H9 (cell line): Measurements from ENCODE around the gene SDR39U1. TPM values are rescaled to one million over a fixed set of nuclear protein-coding genes. Genes with fewer than 3 reads are reported as not detected.

Source experiments
- DNase-seq: peaks from one replicate; pipeline ENCODE4 v3.0.0-alpha.2; 2017
- H2AFZ ChIP-seq: one replicate; pipeline ENCODE4 v1.6.1; 2013; ENCODE audit warnings: mild to moderate bottlenecking, low read length, control low read depth, moderate library complexity
- H2AK5ac ChIP-seq: 2 replicates; pipeline ENCODE4 v1.6.1; 2013; ENCODE audit warnings: low read length, control low read depth, mixed read lengths; ENCODE audit not compliant: insufficient read length
- H2BK120ac ChIP-seq: one replicate; pipeline ENCODE4 v1.6.1; 2013; ENCODE audit warnings: low read depth, mild to moderate bottlenecking, low read length, control low read depth, inconsistent platforms; ENCODE audit not compliant: poor library complexity, severe bottlenecking
- H2BK12ac ChIP-seq: 2 replicates; pipeline ENCODE4 v1.6.1; 2013; ENCODE audit warnings: low read length, control low read depth, mixed read lengths, low read depth; ENCODE audit not compliant: insufficient read length
- H2BK15ac ChIP-seq: 2 replicates; pipeline ENCODE4 v1.6.1; 2013; ENCODE audit warnings: low read depth, low read length, control low read depth
- H2BK20ac ChIP-seq: one replicate; pipeline ENCODE4 v1.6.1; 2013; ENCODE audit warnings: low read depth, mild to moderate bottlenecking, low read length, control low read depth, inconsistent platforms; ENCODE audit not compliant: poor library complexity, severe bottlenecking
- H2BK5ac ChIP-seq: 2 replicates; pipeline ENCODE4 v1.6.1; 2013; ENCODE audit warnings: low read length, control low read depth, mixed read lengths; ENCODE audit not compliant: insufficient read length
- H3K14ac ChIP-seq: 2 replicates; pipeline ENCODE4 v1.6.1; 2013; ENCODE audit warnings: low read length, control low read depth; ENCODE audit not compliant: insufficient read depth
- H3K18ac ChIP-seq: 2 replicates; pipeline ENCODE4 v1.6.1; 2013; ENCODE audit warnings: low read depth, mild to moderate bottlenecking, mixed read lengths, low read length, control low read depth; ENCODE audit not compliant: insufficient read length
- H3K23ac ChIP-seq: 2 replicates; pipeline ENCODE4 v1.6.1; 2013; ENCODE audit warnings: low read length, control low read depth, mixed read lengths, low read depth; ENCODE audit not compliant: insufficient read length
- H3K23me2 ChIP-seq: 2 replicates; pipeline ENCODE4 v1.6.1; 2013; ENCODE audit warnings: low read depth, mild to moderate bottlenecking, mixed read lengths, low read length, control low read depth; ENCODE audit not compliant: insufficient read length, poor library complexity, severe bottlenecking
- H3K27ac ChIP-seq: 2 replicates; pipeline ENCODE4 v1.5.1; 2013; ENCODE audit warnings: low read length, control low read depth, mixed read lengths, low read depth; ENCODE audit not compliant: insufficient read length
- H3K27me3 ChIP-seq: 2 replicates; pipeline ENCODE4 v1.6.1; 2013; ENCODE audit warnings: low read length, control low read depth, inconsistent platforms; ENCODE audit not compliant: insufficient read depth
- H3K4ac ChIP-seq: 2 replicates; pipeline ENCODE4 v1.6.1; 2013; ENCODE audit warnings: low read depth, mild to moderate bottlenecking, control low read depth, inconsistent platforms, low read length, moderate library complexity
- H3K4me1 ChIP-seq: 2 replicates; pipeline ENCODE4 v1.6.1; 2013; ENCODE audit warnings: low read length, control low read depth, inconsistent platforms; ENCODE audit not compliant: insufficient read depth
- H3K4me2 ChIP-seq: 2 replicates; pipeline ENCODE4 v1.6.1; 2013; ENCODE audit warnings: low read length, control low read depth, mixed read lengths; ENCODE audit not compliant: insufficient read length, insufficient read depth
- H3K56ac ChIP-seq: 2 replicates; pipeline ENCODE4 v1.6.1; 2013; ENCODE audit warnings: low read depth, mild to moderate bottlenecking, mixed read lengths, low read length, control low read depth; ENCODE audit not compliant: insufficient read length
- H3K79me1 ChIP-seq: 2 replicates; pipeline ENCODE4 v1.6.1; 2013; ENCODE audit warnings: low read depth, mild to moderate bottlenecking, moderate library complexity, low read length, control low read depth, inconsistent platforms; ENCODE audit not compliant: insufficient read depth, poor library complexity, severe bottlenecking
- H3K79me2 ChIP-seq: 2 replicates; pipeline ENCODE4 v1.6.1; 2013; ENCODE audit warnings: low read length, control low read depth, inconsistent platforms; ENCODE audit not compliant: insufficient read depth
- H3K9ac ChIP-seq: 2 replicates; pipeline ENCODE4 v1.6.1; 2013; ENCODE audit warnings: low read length, control low read depth, mixed read lengths; ENCODE audit not compliant: insufficient read length; ENCODE audit errors: extremely low read depth
- H3K9me3 ChIP-seq: one replicate; pipeline ENCODE4 v1.6.1; 2013; ENCODE audit warnings: low read depth, low read length, inconsistent platforms; ENCODE audit not compliant: control insufficient read depth
- H3T11ph ChIP-seq: one replicate; pipeline ENCODE4 v1.6.1; 2013; ENCODE audit warnings: mild to moderate bottlenecking, low read length, control low read depth, inconsistent platforms
- H4K20me1 ChIP-seq: one replicate; pipeline ENCODE4 v1.6.1; 2013; ENCODE audit not compliant: control insufficient read depth, insufficient read length, insufficient read depth
- H4K5ac ChIP-seq: 2 replicates; pipeline ENCODE4 v1.6.1; 2013; ENCODE audit warnings: low read depth, mild to moderate bottlenecking, mixed read lengths, low read length, control low read depth; ENCODE audit not compliant: insufficient read length
- H4K8ac ChIP-seq: replicated peaks from 2 replicates; pipeline ENCODE4 v1.6.1; 2013; ENCODE audit warnings: low read length, control low read depth, mixed read lengths, low read depth; ENCODE audit not compliant: insufficient read length
- H4K91ac ChIP-seq: 2 replicates; pipeline ENCODE4 v1.6.1; 2013; ENCODE audit warnings: low read depth, mild to moderate bottlenecking, moderate library complexity, mixed read lengths, low read length, control low read depth; ENCODE audit not compliant: insufficient read length
- H3K27ac Mint-ChIP-seq, 3 experiments: 2 replicates in 2 of 3; 3 replicates in 1 of 3; pipeline ENCODE4 v1.8.0; 2020 to 2021; ENCODE audit warnings: mixed read lengths in 3 of 3, mild to moderate bottlenecking in 1 of 3, moderate library complexity in 1 of 3
- H3K27me3 Mint-ChIP-seq: 2 replicates; pipeline ENCODE4 v1.8.0; 2021; ENCODE audit warnings: low read depth, mild to moderate bottlenecking, moderate library complexity, mixed read lengths
- H3K36me3 Mint-ChIP-seq, 3 experiments: 2 replicates in 2 of 3; 3 replicates in 1 of 3; pipeline ENCODE4 v1.8.0; 2020 to 2021; ENCODE audit warnings: low read depth in 3 of 3, mixed read lengths in 3 of 3; ENCODE audit not compliant: insufficient read depth in 1 of 3
- H3K4me1 Mint-ChIP-seq, 2 experiments: 2 replicates each; pipeline ENCODE4 v1.8.0; 2020; ENCODE audit warnings: mixed read lengths in 2 of 2
- H3K4me3 Mint-ChIP-seq, 2 experiments: 2 replicates in 1 of 2; 3 replicates in 1 of 2; pipeline ENCODE4 v1.8.0; 2020 to 2021; ENCODE audit warnings: mild to moderate bottlenecking in 2 of 2, mixed read lengths in 2 of 2, moderate library complexity in 1 of 2
- H3K9me3 Mint-ChIP-seq, 2 experiments: 2 replicates in 1 of 2; 3 replicates in 1 of 2; pipeline ENCODE4 v1.8.0; 2020; ENCODE audit warnings: mild to moderate bottlenecking in 2 of 2, mixed read lengths in 2 of 2, moderate library complexity in 1 of 2
- CTCF ChIP-seq: fragments of 200-600 bp; sonication (generic); conservative IDR thresholded peaks from 3 replicates; pipeline ENCODE4 v1.8.0; 2021; ENCODE audit warnings: antibody characterized with exemption, mild to moderate bottlenecking
- WGBS: extraction: QIAGEN DNeasy Blood & Tissue Kit; methylation state at CpG from one replicate; pipeline ENCODE4 v1.1.7; 2013; ENCODE audit warnings: missing lambda C conversion rate, low lambda C conversion rate, mixed read lengths; ENCODE audit not compliant: insufficient read length; ENCODE audit errors: extremely low coverage; 5-methylcytosine and 5-hydroxymethylcytosine counted together
- total RNA-seq: library from RNA; stranded (reverse); gene quantifications from 2 replicates; pipeline ENCODE4 v1.2.1, GENCODE V29; 2021

Gene SDR39U1
- total RNA-seq, 1 experiment from 2014 or later = 56.2 TPM

GRCh38 chr14:24431569-24432258 is 10.9 kb downstream of the SDR39U1 start:
- Histone ChIP-seq H3K27me3 (no peaks in the 10 kb centered on the region), H2AFZ (no peak overlapping the region), H2BK15ac (no peak overlapping the region), H3K18ac (no peak overlapping the region), H2BK12ac (no peak overlapping the region), H4K5ac (no peak overlapping the region), H3K79me1 (no peaks in the 10 kb centered on the region), H3K4me2 (no peak overlapping the region), H2BK20ac (no peak overlapping the region), H3K79me2 (no peaks in the 10 kb centered on the region), H3K9ac (no peak overlapping the region), H3K56ac (no peak overlapping the region), H3K4me1 (peaks cover 3% of the 10 kb centered on the region; the same call in 1 of the 2 replicates), H3T11ph (no peak overlapping the region), H3K9me3 (no peaks in the 10 kb centered on the region), H3K4ac (no peak overlapping the region), H4K8ac (no peak overlapping the region), H2AK5ac (no peak overlapping the region), H3K23me2 (peaks cover 7% of the 10 kb centered on the region), H2BK120ac (no peak overlapping the region), H3K23ac (no peak overlapping the region), H4K20me1 (peaks cover 2% of the 10 kb centered on the region), H2BK5ac (no peak overlapping the region), H4K91ac (no peak overlapping the region), H3K27ac (no peak overlapping the region), H3K14ac (no peak overlapping the region)
- peak overlapping the region in 2 of 3 experiments; percentile 40 to 72; a peak in 2 of 7 replicates for H3K27ac Mint-ChIP-seq
- peaks cover 6% of the 10 kb centered on the region for H3K27me3 Mint-ChIP-seq
- peak; percentile 99 for TF ChIP-seq CTCF
- no peaks in the 10 kb centered on the region for H3K9me3 Mint-ChIP-seq
- no CpG with 5 or more reads among the region's 15 CpGs for WGBS
- peaks cover 0 to 25% (median 21%) of the 10 kb centered on the region in 3 experiments; a peak in 5 of 7 replicates for H3K36me3 Mint-ChIP-seq
- H3K4me3 Mint-ChIP-seq = peak overlapping the region; percentile 75 to 85
- H3K4me1 Mint-ChIP-seq = peaks cover 27 to 28% of the 10 kb centered on the region in 2 experiments
- DNase-seq = peak; percentile 97
